Erythroblast (primary cell): ENCODE results near the gene BSN.
A peak's percentile ranks its signal among the peaks of the same experiment; 100 is the strongest.

Experiments used
- DNase-seq, 2 experiments: peaks; one replicate each; lab custom pipeline; 2025; lab: John Stamatoyannopoulos, UW
- GATA1 ChIP-seq: IDR thresholded peaks from 2 replicates; pipeline ENCODE4 v1.6.1; 2011; ENCODE audit warnings: low read depth, mild to moderate bottlenecking, control low read depth, low read length, moderate library complexity
- POLR2A ChIP-seq: IDR thresholded peaks from 2 replicates; pipeline ENCODE4 v1.6.1; 2011; ENCODE audit warnings: mild to moderate bottlenecking, low read length

Gene BSN

GRCh38 chr3:49638445-49638844 is 84.2 kb downstream of the BSN start:
- peak; percentile 64 to 79 for DNase-seq
- TF ChIP-seq GATA1 (no peak), POLR2A (no peak)

GRCh38 chr3:49639551-49639950 is 85.3 kb downstream of the BSN start:
- TF ChIP-seq GATA1 (no peak), POLR2A (no peak)
- DNase-seq, result no peak

GRCh38 chr3:49641292-49641691 is 87.0 kb downstream of the BSN start:
- DNase-seq, result no peak
- no peak for TF ChIP-seq GATA1
- TF ChIP-seq POLR2A, result no peak

GRCh38 chr3:49641921-49642707 is 87.8 kb downstream of the BSN start:
- no peak for DNase-seq
- TF ChIP-seq GATA1 (no peak), POLR2A (no peak)

GRCh38 chr3:49642708-49643145 is 88.5 kb downstream of the BSN start:
- DNase-seq, result no peak
- TF ChIP-seq GATA1 (no peak), POLR2A (no peak)

GRCh38 chr3:49644684-49645083 is 90.4 kb downstream of the BSN start:
- TF ChIP-seq POLR2A (no peak), GATA1 (no peak)
- DNase-seq, result no peak

GRCh38 chr3:49646236-49646635 is 92.0 kb downstream of the BSN start:
- TF ChIP-seq GATA1 (no peak), POLR2A (no peak)
- DNase-seq, result no peak

- no peak for DNase-seq
- TF ChIP-seq GATA1 (no peak), POLR2A (no peak)
Measured at GRCh38 chr3:49647741-49648140, 93.5 kb downstream of the BSN start.

GRCh38 chr3:49648354-49649019 is 94.2 kb downstream of the BSN start:
- TF ChIP-seq POLR2A (no peak), GATA1 (no peak)
- DNase-seq, result peak; percentile 74 to 83

- TF ChIP-seq GATA1, result no peak
- TF ChIP-seq POLR2A, result no peak
- DNase-seq, result no peak
Measured at GRCh38 chr3:49649576-49649975, 95.3 kb downstream of the BSN start.

GRCh38 chr3:49650177-49650576 is 95.9 kb downstream of the BSN start:
- no peak for DNase-seq
- TF ChIP-seq POLR2A, result no peak
- no peak for TF ChIP-seq GATA1

- DNase-seq, result no peak
- TF ChIP-seq POLR2A (no peak), GATA1 (no peak)
Measured at GRCh38 chr3:49650637-49651036, 96.4 kb downstream of the BSN start.

GRCh38 chr3:49652218-49652902 is 98.1 kb downstream of the BSN start:
- no peak for DNase-seq
- TF ChIP-seq POLR2A, result no peak
- no peak for TF ChIP-seq GATA1

- TF ChIP-seq GATA1 (no peak), POLR2A (no peak)
- no peak for DNase-seq
Measured at GRCh38 chr3:49652903-49653415, 98.7 kb downstream of the BSN start.
